ENCODE results near the gene VLDLR.

Gene VLDLR

DNA sequence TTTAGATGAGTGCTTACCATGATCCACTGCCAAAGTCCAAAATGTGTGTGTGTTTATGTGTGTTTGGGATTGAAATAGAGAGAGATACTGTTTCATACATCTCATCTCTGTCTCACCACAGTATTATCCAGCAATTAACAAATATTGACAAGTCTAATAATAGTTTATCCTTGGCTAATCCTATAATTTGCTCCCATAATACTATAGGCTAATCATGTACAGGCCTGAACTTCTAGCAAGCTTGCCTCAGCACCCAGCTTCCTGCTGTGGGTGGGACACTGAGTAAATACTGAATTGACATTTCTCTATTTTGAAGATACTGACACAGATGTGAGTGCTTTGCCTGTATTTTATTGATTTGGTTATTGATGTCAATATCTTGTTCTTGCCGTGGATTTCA lies 60.4 kb downstream of the VLDLR start:
- Histone ChIP-seq H3K27me3 (no peaks in the 10 kb centered on the region), H3K36me3 (no peaks in the 10 kb centered on the region), H3K4me1 (no peaks in the 10 kb centered on the region), H3K27ac (no peak overlapping the region), H3K4me3 (no peak overlapping the region), H3K9me3 (no peaks in the 10 kb centered on the region)
- intact Hi-C loops (cut with DNase I; ENCODE audit: low total_unique reads): no loop called here
- DNase-seq: no peak
- TF ChIP-seq CTCF (IDR thresholded peaks at IDR 0.05): no peak

DNA sequence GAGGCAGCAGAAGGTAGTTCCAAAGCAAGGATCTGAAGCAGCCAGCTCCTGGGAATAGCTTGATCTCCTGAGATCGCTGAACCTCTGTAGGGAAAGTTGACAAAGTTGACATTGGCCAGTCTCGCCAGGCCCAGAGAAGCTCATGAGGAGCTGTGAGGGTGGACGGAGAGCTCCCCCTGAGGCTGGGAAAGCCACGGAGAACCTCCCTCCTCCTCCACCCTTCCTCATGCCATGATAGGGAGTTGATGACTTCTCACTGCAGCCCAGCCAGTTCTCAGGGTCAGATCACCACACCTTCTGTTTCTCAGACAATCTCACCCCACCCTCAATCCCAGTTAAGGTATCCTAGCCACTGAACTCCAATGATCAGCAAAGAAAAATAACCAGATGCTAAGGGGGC lies 65.3 kb downstream of the VLDLR start:
- Histone ChIP-seq H3K36me3 (no peaks in the 10 kb centered on the region), H3K9me3 (no peaks in the 10 kb centered on the region), H3K4me3 (no peak overlapping the region), H3K27ac (no peak overlapping the region), H3K4me1 (no peaks in the 10 kb centered on the region), H3K27me3 (no peaks in the 10 kb centered on the region)
- no peak for TF ChIP-seq CTCF (IDR thresholded peaks at IDR 0.05)
- intact Hi-C loops (cut with DNase I; ENCODE audit: low total_unique reads): no loop called here
- no peak for DNase-seq

GRCh38 chr9:2688636-2689035 lies 67.0 kb downstream of the VLDLR start:
- intact Hi-C loops (cut with DNase I; ENCODE audit: low total_unique reads): no loop called here
- Histone ChIP-seq H3K9me3 (no peaks in the 10 kb centered on the region), H3K4me1 (no peaks in the 10 kb centered on the region), H3K36me3 (no peaks in the 10 kb centered on the region), H3K27me3 (no peaks in the 10 kb centered on the region), H3K27ac (no peak overlapping the region), H3K4me3 (no peak overlapping the region)
- no peak for TF ChIP-seq CTCF (IDR thresholded peaks at IDR 0.05)
- no peak for DNase-seq

DNA sequence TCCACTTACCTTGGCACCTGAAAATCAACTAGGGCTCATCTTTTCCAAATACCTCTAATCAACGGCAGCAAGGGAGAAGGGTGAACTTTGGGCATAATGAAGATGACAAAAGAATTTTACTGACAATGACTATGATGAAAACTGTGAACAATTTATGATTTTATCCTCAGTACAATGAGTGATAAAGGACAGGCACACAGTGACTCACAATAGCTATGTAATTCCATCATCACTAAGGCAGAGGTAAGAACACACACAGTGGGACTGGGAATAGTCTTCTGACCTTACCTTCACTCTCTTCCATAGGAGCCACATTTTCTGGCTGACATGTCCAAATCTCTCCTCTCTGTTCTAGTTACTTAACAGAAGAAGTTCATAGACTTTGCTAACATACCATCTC lies 69.6 kb downstream of the VLDLR start:
- DNase-seq: no peak
- intact Hi-C loops (cut with DNase I; ENCODE audit: low total_unique reads): no loop called here
- TF ChIP-seq CTCF (IDR thresholded peaks at IDR 0.05): no peak
- no peaks in the 10 kb centered on the region for H3K27me3 ChIP-seq
- no peaks in the 10 kb centered on the region for H3K36me3 ChIP-seq
- no peak overlapping the region for H3K27ac ChIP-seq
- H3K4me3 ChIP-seq: no peak overlapping the region
- H3K4me1 ChIP-seq: no peaks in the 10 kb centered on the region
- no peaks in the 10 kb centered on the region for H3K9me3 ChIP-seq

GRCh38 chr9:2691626-2692025 lies 70.0 kb downstream of the VLDLR start:
- H3K27ac ChIP-seq: no peak overlapping the region
- no peak overlapping the region for H3K4me3 ChIP-seq
- no peaks in the 10 kb centered on the region for H3K4me1 ChIP-seq
- no peaks in the 10 kb centered on the region for H3K9me3 ChIP-seq
- TF ChIP-seq CTCF (IDR thresholded peaks at IDR 0.05): no peak
- DNase-seq: no peak
- intact Hi-C loops (cut with DNase I; ENCODE audit: low total_unique reads): no loop called here
- H3K27me3 ChIP-seq: no peaks in the 10 kb centered on the region
- no peaks in the 10 kb centered on the region for H3K36me3 ChIP-seq

- Histone ChIP-seq H3K36me3 (no peaks in the 10 kb centered on the region), H3K4me3 (no peak overlapping the region), H3K27me3 (no peaks in the 10 kb centered on the region), H3K27ac (no peak overlapping the region), H3K4me1 (no peaks in the 10 kb centered on the region), H3K9me3 (no peaks in the 10 kb centered on the region)
- DNase-seq: no peak
- no peak for TF ChIP-seq CTCF (IDR thresholded peaks at IDR 0.05)
- intact Hi-C loops (cut with DNase I; ENCODE audit: low total_unique reads): no loop called here
Observed at GRCh38 chr9:2693056-2693455, 71.5 kb downstream of the VLDLR start.
